Measurements from ENCODE around the gene ARMC9.
"Not testable (repeated sequence)": the region's sequence is repeated elsewhere in the genome, so short reads cannot be mapped to it uniquely, and the experiment has no call there.

The ARMC9 gene

DNA sequence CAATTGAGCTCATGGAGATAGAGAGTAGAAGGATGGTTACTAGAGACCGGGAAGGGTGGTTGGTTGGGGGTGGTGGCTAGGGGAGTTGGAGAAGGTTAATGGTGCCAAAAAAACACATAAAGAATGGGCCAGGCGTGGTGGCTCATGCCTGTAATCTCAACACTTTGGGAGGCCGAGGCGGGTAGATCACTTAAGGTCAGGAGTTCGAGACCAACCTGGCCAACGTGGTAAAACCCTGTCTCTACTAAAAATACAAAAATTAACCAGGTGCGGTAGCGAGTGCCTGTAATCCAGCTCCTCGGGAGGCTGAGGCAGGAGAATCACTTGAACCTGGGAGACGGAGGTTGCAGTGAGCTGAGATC lies 150.9 kb downstream of the ARMC9 start:
- intact Hi-C loops (cut with DNase I) = not testable (repeated sequence)
- DNase-seq = peak in 2 of 10 donors; percentile 2 to 57

- intact Hi-C loops (cut with DNase I) = no loop called here
These were observed 153.2 kb downstream of the ARMC9 start for GRCh38 chr2:231351648-231352047.

DNA sequence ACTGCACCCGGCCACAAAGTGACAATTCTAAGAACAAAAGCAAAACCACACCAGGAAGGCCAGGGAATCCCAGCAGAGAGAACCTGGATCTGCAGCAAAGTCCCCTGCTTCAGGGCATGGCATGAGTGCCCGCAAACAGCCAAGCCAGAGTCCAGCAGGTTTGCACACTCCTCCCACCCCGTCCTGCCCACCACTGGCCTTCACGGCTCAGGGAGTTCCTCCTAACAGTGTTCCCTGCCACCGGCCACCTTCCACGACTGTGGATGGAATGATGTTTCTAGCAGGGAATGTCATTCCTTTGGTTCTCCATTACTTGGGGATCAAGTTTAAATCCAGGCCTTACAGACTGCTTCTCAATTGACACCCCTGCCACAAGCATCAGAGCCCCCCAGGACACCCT lies 155.0 kb downstream of the ARMC9 start:
- peak in 1 of 10 donors; percentile 49 for DNase-seq
- intact Hi-C loops (cut with DNase I) = no loop called here

More at GRCh38 chr2:231351648-231352047, 153.2 kb downstream of the ARMC9 start:
- DNase-seq = peak in 1 of 10 donors; percentile 41

DNA sequence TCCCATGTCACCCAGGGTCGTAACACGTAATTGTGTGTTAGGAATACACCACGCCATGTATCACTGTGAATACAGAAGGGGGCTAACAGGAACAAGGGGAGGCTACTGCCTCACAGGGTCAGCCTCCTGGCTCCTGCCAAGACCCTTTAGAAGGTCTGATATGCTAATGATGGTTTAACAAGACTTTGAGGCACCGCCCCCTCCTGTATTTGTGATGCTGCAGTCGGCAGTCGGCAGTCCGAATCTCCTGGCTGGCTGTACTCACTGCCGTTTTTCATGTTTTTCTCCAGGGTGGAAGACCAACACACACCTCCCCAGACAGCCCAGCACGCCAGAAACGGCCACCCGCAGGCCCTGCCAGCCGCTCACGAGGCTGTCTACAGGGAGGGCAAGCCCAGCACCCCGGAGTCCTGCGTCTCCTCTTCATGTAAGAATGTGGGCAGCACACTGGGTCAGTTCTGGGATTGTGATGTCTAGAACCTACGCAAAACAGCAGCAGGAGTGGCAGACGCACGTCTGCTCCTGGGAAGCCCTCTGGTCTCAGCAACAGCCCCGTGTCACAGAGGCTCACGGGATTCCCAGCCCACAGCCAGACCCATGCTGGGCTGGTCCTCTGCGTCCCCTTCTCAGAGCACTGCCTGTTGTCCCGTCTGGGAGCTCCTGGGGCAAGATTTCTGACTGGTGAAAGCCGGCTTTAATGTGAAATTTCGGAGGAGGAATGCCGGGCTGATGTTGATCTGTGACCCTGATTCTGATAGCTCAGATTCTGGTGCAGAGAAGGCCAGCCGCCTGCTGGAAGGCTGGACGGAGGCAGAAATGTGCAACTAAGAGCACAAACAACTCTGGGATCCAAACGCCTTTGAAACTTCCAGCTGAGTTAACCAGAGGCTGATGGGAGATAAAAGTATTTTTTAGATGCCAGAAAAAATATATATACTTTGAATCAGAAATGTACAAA lies 157.4 kb downstream of the ARMC9 start:
- peak in 3 of 10 donors; percentile 2 to 71 (median 39) for DNase-seq
- intact Hi-C loops (cut with DNase I) = no loop called here

GRCh38 chr2:231356466-231356844 lies 158.0 kb downstream of the ARMC9 start:
- intact Hi-C loops (cut with DNase I) = no loop called here

GRCh38 chr2:231357048-231357447 lies 158.6 kb downstream of the ARMC9 start:
- DNase-seq = no peak
- intact Hi-C loops (cut with DNase I) = no loop called here

More at GRCh38 chr2:231356466-231356844, 158.0 kb downstream of the ARMC9 start:
- DNase-seq = peak in 2 of 10 donors; percentile 2 to 24

GRCh38 chr2:231357931-231358330 lies 159.5 kb downstream of the ARMC9 start:
- intact Hi-C loops (cut with DNase I) = no loop called here
- peak in 1 of 10 donors; percentile 4 for DNase-seq

DNA sequence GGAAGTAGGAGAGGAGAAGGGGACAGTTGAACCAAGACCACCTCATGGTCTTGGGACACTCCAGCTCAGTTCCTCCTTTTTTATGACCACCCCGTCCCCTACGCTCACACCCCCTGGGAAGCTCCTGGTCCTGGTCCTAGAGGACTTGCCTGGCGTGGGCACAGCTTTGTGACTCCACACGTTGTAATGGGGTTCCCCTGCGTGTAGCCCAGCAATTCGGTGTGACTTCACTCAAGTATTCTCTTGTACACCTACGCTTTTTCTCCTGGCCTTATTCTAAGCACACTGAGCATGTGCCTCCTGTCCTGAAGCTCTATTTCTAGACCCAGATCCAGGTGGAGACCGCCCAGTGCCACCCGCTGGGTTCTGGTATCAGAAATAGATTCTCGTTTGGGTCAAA lies 161.0 kb downstream of the ARMC9 start:
- intact Hi-C loops (cut with DNase I) = no loop called here
- DNase-seq = peak in 3 of 10 donors; percentile 6 to 70 (median 57)

- DNase-seq = peak in 4 of 10 donors; percentile 4 to 70 (median 60)
- intact Hi-C loops (cut with DNase I) = no loop called here
These were observed 161.5 kb downstream of the ARMC9 start for GRCh38 chr2:231359948-231360347.

- peak in 4 of 10 donors; percentile 2 to 80 (median 68) for DNase-seq
- intact Hi-C loops (cut with DNase I) = no loop called here
These were observed 162.0 kb downstream of the ARMC9 start for GRCh38 chr2:231360401-231360800.

DNA sequence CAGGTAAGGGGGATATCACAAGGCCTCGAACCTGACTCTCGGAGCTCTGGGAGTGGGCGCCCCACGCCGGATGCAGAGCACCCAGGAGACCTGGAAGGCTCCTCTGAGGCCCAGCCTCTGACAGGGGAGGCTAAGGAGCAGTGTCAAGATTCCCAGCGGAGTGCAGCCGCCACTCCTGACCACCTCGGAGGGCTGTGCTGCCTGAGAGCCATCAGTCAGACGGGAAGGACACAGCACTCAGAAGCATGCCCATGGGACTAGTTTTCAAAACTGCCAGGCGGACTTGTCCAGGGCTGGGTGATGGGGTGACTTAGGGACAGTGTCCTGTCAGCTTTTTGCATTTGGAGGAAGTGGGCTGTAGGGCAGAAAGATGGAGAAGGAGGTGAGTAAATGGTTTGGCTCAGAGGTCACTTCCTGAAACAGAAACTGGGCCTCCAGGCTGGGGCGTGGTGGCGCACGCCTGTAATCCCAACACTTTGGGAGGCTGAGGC lies 162.5 kb downstream of the ARMC9 start:
- peak in 3 of 10 donors; percentile 6 to 84 (median 37) for DNase-seq

DNA sequence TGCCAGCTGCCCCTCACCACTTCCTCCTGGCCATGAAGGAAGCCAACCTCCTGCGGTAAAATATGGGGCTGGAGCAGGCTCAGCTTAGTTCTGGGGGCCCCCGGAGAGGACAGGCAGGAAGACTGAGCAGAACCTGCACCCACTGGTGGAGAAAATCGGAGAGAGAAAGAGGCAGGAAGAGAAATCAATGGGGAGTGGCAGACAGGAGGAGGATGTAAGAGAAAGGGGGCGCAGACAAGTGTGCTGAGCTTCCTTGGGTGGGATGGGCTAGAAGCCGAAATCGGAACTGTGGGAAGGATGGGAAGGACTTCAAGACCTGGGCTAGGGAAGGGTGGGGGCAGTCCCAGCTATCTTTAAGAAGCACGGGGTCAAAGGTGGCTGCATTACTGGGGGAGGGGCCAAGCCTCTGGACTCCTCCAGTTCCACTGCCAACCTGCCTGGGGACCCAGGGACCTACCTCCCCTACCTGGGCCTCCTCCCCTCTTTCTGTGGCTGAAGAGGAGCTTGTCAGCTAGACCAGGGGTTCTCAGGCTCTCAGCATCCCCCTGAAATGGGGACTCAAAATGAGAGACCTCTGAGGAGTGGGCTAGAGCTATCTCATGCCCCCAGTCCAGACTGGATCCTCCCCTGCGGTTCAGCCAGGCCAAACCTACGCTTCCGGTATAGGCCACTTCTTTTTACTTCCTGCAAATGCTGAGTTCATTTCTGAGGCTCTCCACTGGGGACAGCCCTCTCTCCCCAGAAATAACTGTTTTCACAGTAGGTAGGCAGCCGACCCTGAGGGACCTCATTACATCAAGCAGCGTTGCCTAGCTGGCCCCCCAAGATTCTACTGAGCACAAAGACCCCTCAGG lies 163.5 kb downstream of the ARMC9 start:
- DNase-seq = peak in 4 of 10 donors; percentile 2 to 78 (median 34)
- intact Hi-C loops (cut with DNase I) = no loop called here

More for the DNA sequence above, 162.5 kb downstream of the ARMC9 start:
- intact Hi-C loops (cut with DNase I) = no loop called here

- intact Hi-C loops (cut with DNase I) = no loop called here
- peak in 4 of 10 donors; percentile 8 to 70 (median 59) for DNase-seq
These were observed 164.2 kb downstream of the ARMC9 start for GRCh38 chr2:231362555-231363184.

GRCh38 chr2:231364061-231364460 lies 165.6 kb downstream of the ARMC9 start:
- intact Hi-C loops (cut with DNase I) = no loop called here
- peak in 4 of 10 donors; percentile 2 to 72 (median 38) for DNase-seq

DNA sequence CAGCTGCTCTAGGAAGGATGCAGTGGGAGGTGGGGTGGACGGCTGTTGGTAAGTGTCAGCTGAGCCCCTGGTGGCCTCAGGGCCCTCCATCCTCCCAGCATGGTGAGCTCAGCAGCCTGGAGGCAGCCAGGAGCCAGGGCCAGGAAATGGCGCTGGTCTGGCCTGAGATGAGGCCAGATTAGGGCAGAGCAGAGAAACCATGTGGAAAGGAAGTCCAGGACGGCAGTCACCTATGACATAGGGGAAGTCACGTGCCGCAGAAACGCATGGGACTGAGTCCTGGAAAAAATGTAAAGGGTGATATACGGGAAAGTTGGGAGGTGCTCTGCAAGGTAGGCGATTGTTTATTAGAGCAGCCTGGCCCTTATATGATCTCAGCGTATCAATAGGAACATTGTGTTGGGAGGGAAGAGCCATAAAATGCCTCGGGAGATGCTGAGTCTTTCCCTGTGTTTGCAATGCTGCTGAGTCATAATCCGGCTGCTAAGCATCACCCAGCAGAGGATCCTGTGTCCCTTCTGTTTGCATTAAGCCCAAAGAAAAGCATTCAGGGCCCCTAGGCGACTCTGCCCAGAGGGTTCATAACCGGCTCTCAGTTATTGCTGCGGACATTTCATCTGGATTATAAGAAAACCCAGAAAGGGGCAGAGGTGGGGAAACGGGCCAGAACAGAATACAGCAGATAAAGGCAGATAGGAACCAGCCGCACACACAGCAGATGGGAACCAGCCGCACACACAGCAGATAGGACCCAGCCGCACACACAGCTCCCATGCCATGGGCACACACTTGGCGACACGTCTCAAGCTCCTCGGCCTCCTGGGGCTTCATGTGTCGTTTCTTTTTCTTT lies 166.8 kb downstream of the ARMC9 start:
- intact Hi-C loops (cut with DNase I) = no loop called here
- peak in 8 of 10 donors; percentile 15 to 90 (median 50) for DNase-seq

- intact Hi-C loops (cut with DNase I) = no loop called here
- DNase-seq = peak in 3 of 10 donors; percentile 30 to 50 (median 47)
These were observed 168.7 kb downstream of the ARMC9 start for GRCh38 chr2:231367178-231367577.

DNA sequence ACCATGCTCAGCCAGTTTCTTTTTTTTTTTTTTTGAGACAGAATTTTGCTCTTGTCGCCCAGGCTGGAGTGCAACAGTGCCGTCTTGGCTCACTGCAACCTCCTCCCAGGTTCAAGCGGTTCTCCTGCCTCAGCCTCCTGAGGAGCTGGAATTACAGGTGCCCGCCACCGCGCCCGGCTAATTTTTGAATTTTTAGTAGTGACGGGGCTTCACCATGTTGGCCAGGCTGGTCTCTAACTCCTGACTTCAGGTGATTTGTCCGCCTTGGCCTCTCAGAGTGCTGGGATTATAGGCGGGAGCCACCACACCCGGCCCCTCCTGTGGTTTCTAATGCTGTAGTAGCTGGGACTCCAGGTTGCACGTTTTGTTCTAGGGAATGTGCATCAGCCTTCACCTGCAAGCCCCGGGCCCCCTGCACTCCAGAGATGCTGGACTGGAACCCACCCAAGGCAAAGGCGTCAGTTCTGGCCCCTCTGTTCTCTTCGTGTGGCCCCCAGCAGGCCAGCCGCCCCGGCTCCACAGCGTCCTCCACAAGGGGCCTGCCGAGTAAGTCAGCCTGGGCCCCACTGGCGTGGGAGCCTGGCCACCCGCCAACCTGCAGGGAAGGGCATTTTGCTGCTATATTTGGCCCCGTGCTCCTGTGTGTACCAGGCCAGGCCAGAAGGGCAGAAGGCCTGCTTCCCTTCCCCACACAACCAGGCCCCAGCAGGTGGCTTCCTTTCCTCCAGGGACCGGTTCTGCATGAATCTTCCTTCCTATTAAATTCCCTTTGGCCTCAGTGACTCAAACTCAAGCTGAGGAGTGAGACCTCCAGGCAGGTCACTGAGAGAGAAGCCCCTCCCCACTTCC lies 171.4 kb downstream of the ARMC9 start:
- intact Hi-C loops (cut with DNase I) = no loop called here
- peak in 3 of 10 donors; percentile 64 to 84 (median 70) for DNase-seq

GRCh38 chr2:231370429-231370748 lies 172.0 kb downstream of the ARMC9 start:
- peak in 4 of 10 donors; percentile 15 to 77 (median 46) for DNase-seq
- intact Hi-C loops (cut with DNase I) = no loop called here

All from posterior cingulate gyrus (tissue), 11 donors.